SKM-1 treated with dmso at 0.1 percent for 144 hours (cell line): Measurements from ENCODE around the gene NOXRED1.

Experiments used
- DNase-seq: peaks from one replicate; lab custom pipeline; 2025; ENCODE audit not compliant: unreplicated experiment; lab: John Stamatoyannopoulos, UW

Gene NOXRED1

GRCh38 chr14:77347751-77348150 is 75.6 kb downstream of the NOXRED1 start:
- DNase-seq: peak; percentile 72

- no peak for DNase-seq
Measured at GRCh38 chr14:77346495-77346894, 76.8 kb downstream of the NOXRED1 start.

- DNase-seq: no peak
Measured at GRCh38 chr14:77344377-77344996, 78.8 kb downstream of the NOXRED1 start.
